ENCODE measurements around the gene ADPRH.
A peak's percentile ranks its signal among the peaks of the same experiment; 100 is the strongest.
"Not testable (repeated sequence)": the region's sequence is repeated elsewhere in the genome, so short reads cannot be mapped to it uniquely, and the experiment has no call there.

Gene ADPRH

DNA sequence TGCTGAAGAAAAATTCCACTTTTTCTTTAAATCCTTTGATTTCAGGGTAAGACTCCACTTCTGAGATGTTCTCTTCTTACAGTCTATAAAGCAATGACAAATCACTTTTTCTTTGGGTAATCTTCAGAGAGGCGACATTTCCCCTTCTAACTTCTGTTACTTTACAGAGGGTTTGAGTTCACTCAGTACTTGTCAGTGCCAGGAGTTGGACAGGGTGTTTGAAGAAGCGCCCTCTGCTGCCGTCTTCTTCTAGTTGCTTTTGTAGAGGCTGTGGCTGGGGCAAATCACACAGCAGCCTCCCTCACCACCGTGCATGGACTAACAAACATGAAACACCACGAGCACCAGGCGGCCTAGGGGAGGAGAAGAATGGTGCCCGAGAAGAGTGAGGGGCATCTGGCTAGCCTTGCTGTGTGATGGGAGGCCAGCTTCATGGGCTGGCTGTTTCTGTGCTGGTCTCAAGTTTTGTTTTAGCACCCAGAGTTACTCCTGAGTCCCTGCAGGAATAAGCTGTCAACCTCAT, 19.8 kb upstream of the ADPRH start, which contains the start of gene CD80:
CD80 (minus strand) TSS at position 174 of the 523 bp plus-strand sequence. CDS start 1,886 bp downstream, outside the sequence.
- no peaks in the 10 kb centered on the region for H3K9me3 ChIP-seq (ENCODE audit: control insufficient read depth, insufficient read depth, low read depth, low read length)
- no peaks in the 10 kb centered on the region for H3K36me3 ChIP-seq (ENCODE audit: control insufficient read depth, insufficient read depth, low read length)
- H3K9ac ChIP-seq (ENCODE audit: low read length): no peak within 1 kb of the TSS
- H3K4me3 ChIP-seq (ENCODE audit: low read depth, low read length): no peak within 1 kb of the TSS
- H3K27me3 ChIP-seq (ENCODE audit: control insufficient read depth, insufficient read depth, low read length): no peaks in the 10 kb centered on the region
- no peak within 1 kb of the TSS for H3K27ac ChIP-seq (ENCODE audit: low read depth, low read length)
- 0 out of 2 replicates have a peak, but pooled peaks cover 5% of the 10 kb centered on the region for H3K4me1 ChIP-seq (ENCODE audit: control insufficient read depth, insufficient read depth, low read length)

- H3K9me3 ChIP-seq (ENCODE audit: control insufficient read depth, insufficient read depth, low read depth, low read length): no peaks in the 10 kb centered on the region
- 0 out of 2 replicates have a peak, but pooled peaks cover 5% of the 10 kb centered on the region for H3K4me1 ChIP-seq (ENCODE audit: control insufficient read depth, insufficient read depth, low read length)
- H3K27me3 ChIP-seq (ENCODE audit: control insufficient read depth, insufficient read depth, low read length): no peaks in the 10 kb centered on the region
- no peak overlapping the region for H3K9ac ChIP-seq (ENCODE audit: low read length)
- H3K4me3 ChIP-seq (ENCODE audit: low read depth, low read length): no peak overlapping the region
- H3K27ac ChIP-seq (ENCODE audit: low read depth, low read length): no peak overlapping the region
- no peaks in the 10 kb centered on the region for H3K36me3 ChIP-seq (ENCODE audit: control insufficient read depth, insufficient read depth, low read length)
Observed at GRCh38 chr3:119560160-119560559, 19.1 kb upstream of the ADPRH start.

DNA sequence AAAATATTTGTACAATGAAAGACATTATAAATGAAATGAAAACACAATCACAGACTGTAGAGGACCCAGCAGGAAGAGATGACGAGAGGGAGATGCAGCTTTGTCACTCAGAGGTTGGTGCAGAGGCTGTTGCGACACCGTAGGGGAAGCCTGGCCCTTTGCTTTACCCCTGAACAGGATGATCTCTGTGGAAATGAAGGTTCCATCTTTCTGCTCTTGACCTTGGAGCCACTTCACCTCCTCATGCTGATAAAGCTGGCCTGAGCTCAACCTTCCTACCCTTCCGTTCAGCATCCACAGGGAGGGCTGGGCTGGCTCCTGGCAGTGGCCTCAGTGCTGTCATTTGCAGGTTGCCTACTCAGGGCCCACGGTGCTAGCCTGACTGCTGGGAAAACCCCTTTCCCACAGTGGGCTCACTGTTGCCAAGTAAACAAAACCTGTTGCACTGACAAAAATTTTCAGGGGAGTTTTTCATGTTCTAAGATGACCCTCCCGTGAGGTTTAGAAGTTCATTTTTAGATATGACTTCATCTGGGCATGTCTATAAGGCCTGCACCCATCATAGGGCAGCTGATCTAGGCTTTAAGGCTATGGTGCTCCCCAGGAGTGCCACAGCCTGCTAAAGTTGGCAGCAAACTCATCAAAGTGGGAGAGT, 16.9 kb upstream of the ADPRH start:
- no peaks in the 10 kb centered on the region for H3K36me3 ChIP-seq (ENCODE audit: control insufficient read depth, insufficient read depth, low read length)
- no peaks in the 10 kb centered on the region for H3K9me3 ChIP-seq (ENCODE audit: control insufficient read depth, insufficient read depth, low read depth, low read length)
- no peaks in the 10 kb centered on the region for H3K27me3 ChIP-seq (ENCODE audit: control insufficient read depth, insufficient read depth, low read length)
- no peak overlapping the region for H3K9ac ChIP-seq (ENCODE audit: low read length)
- no peak overlapping the region for H3K27ac ChIP-seq (ENCODE audit: low read depth, low read length)
- 0 out of 2 replicates have a peak, but pooled peaks cover 5% of the 10 kb centered on the region for H3K4me1 ChIP-seq (ENCODE audit: control insufficient read depth, insufficient read depth, low read length)
- H3K4me3 ChIP-seq (ENCODE audit: low read depth, low read length): no peak overlapping the region

DNA sequence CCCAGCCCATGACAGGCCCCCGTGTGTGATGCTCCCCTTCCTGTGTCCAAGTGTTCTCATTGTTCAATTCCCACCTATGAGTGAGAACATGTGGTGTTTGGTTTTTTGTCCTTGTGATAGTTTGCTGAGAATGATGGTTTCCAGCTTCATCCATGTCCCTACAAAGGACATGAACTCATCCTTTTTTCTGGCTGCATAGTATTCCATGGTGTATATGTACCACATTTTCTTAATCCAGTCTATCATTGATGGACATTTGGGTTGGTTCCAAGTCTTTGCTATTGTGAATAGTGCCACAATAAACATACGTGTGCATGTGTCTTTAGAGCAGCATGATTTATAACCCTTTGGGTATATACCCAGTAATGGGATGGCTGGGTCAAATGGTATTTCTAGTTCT, 16.0 kb upstream of the ADPRH start:
- H3K36me3 ChIP-seq (ENCODE audit: control insufficient read depth, insufficient read depth, low read length); H3K4me1 ChIP-seq (ENCODE audit: control insufficient read depth, insufficient read depth, low read length); H3K4me3 ChIP-seq (ENCODE audit: low read depth, low read length); H3K27me3 ChIP-seq (ENCODE audit: control insufficient read depth, insufficient read depth, low read length); H3K27ac ChIP-seq (ENCODE audit: low read depth, low read length); H3K9me3 ChIP-seq (ENCODE audit: control insufficient read depth, insufficient read depth, low read depth, low read length); H3K9ac ChIP-seq (ENCODE audit: low read length): not testable (repeated sequence)

DNA sequence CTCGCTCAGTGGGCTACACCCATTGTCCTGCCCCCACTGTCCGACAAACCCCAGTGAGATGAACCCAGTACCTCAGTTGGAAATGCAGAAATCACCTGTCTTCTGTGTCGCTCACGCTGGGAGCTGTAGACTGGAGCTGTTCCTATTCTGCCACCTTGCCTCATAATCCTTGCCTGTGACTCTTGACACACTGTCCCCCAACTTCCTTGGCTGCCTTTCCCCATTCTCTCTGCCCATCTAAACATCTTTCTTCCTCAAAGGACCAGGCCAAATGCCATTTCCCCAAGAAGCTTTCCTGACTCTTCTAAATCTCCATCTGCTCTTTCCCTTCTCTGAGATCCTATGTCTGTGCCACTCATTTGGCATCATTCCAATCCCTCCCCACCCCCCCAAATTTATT, 10.1 kb upstream of the ADPRH start:
- Histone ChIP-seq H3K9ac (ENCODE audit: low read length) (no peak overlapping the region), H3K36me3 (ENCODE audit: control insufficient read depth, insufficient read depth, low read length) (no peaks in the 10 kb centered on the region), H3K4me1 (ENCODE audit: control insufficient read depth, insufficient read depth, low read length) (no peaks in the 10 kb centered on the region), H3K27ac (ENCODE audit: low read depth, low read length) (no peak overlapping the region), H3K4me3 (ENCODE audit: low read depth, low read length) (no peak overlapping the region), H3K27me3 (ENCODE audit: control insufficient read depth, insufficient read depth, low read length) (no peaks in the 10 kb centered on the region), H3K9me3 (ENCODE audit: control insufficient read depth, insufficient read depth, low read depth, low read length) (no peaks in the 10 kb centered on the region)

DNA sequence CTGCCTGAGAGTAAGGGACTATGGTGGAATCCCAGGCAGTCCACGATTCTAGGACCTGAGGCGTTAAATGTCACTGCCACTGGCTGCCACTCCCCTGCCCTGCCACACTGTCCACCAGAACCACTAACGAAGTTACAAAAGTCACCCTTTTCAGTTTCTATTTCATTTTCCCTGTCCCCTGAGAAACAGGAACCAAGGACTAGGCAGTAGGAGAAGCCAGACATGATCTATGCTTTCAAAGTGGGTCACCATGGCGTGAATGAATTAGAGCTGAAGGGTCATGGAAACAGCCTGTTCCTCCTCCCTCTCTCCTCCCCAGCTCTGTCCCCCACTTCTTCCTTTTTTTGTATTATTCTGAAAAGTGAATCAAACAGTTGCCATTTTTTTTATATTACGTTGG, 9.1 kb upstream of the ADPRH start:
- Histone ChIP-seq H3K27me3 (ENCODE audit: control insufficient read depth, insufficient read depth, low read length) (no peaks in the 10 kb centered on the region), H3K4me3 (ENCODE audit: low read depth, low read length) (no peak overlapping the region), H3K27ac (ENCODE audit: low read depth, low read length) (no peak overlapping the region), H3K9ac (ENCODE audit: low read length) (no peak overlapping the region), H3K9me3 (ENCODE audit: control insufficient read depth, insufficient read depth, low read depth, low read length) (no peaks in the 10 kb centered on the region), H3K4me1 (ENCODE audit: control insufficient read depth, insufficient read depth, low read length) (no peaks in the 10 kb centered on the region), H3K36me3 (ENCODE audit: control insufficient read depth, insufficient read depth, low read length) (no peaks in the 10 kb centered on the region)

DNA sequence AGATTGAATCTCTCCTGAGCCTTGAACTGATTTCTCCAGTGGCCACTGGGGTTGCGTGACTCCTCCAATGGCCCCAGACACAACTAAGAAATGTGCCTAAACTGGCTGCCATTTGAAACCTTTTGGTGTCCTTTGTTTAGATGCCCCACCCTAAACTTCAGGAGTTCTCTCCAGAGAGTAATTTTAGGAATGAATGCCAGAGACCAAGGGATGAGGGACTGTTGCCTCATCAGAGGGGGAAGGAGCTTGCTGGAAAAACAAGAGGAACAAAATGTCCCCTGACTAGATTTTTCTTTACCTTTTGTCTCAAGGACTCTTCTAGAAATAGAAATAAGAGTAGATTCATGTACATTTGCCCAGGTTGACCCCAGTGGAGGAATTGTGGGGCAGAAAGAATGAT, 8.1 kb upstream of the ADPRH start:
- no peaks in the 10 kb centered on the region for H3K9me3 ChIP-seq (ENCODE audit: control insufficient read depth, insufficient read depth, low read depth, low read length)
- H3K27ac ChIP-seq (ENCODE audit: low read depth, low read length): no peak overlapping the region
- no peak overlapping the region for H3K9ac ChIP-seq (ENCODE audit: low read length)
- H3K4me1 ChIP-seq (ENCODE audit: control insufficient read depth, insufficient read depth, low read length): no peaks in the 10 kb centered on the region
- no peaks in the 10 kb centered on the region for H3K36me3 ChIP-seq (ENCODE audit: control insufficient read depth, insufficient read depth, low read length)
- H3K4me3 ChIP-seq (ENCODE audit: low read depth, low read length): no peak overlapping the region
- no peaks in the 10 kb centered on the region for H3K27me3 ChIP-seq (ENCODE audit: control insufficient read depth, insufficient read depth, low read length)

- H3K27me3 ChIP-seq (ENCODE audit: control insufficient read depth, insufficient read depth, low read length): no peaks in the 10 kb centered on the region
Observed at GRCh38 chr3:119571688-119572087, 7.6 kb upstream of the ADPRH start.

GRCh38 chr3:119575507-119575906, 3.8 kb upstream of the ADPRH start:
- no peaks in the 10 kb centered on the region for H3K9me3 ChIP-seq (ENCODE audit: control insufficient read depth, insufficient read depth, low read depth, low read length)
- no peak overlapping the region for H3K4me3 ChIP-seq (ENCODE audit: low read depth, low read length)
- H3K27ac ChIP-seq (ENCODE audit: low read depth, low read length): no peak overlapping the region
- peaks cover 6% of the 10 kb centered on the region for H3K4me1 ChIP-seq (ENCODE audit: control insufficient read depth, insufficient read depth, low read length)
- H3K27me3 ChIP-seq (ENCODE audit: control insufficient read depth, insufficient read depth, low read length): peaks cover 18% of the 10 kb centered on the region
- H3K36me3 ChIP-seq (ENCODE audit: control insufficient read depth, insufficient read depth, low read length): no peaks in the 10 kb centered on the region
- no peak overlapping the region for H3K9ac ChIP-seq (ENCODE audit: low read length)

More at GRCh38 chr3:119571688-119572087, 7.6 kb upstream of the ADPRH start:
- no peak overlapping the region for H3K27ac ChIP-seq (ENCODE audit: low read depth, low read length)
- H3K4me3 ChIP-seq (ENCODE audit: low read depth, low read length): no peak overlapping the region
- H3K9me3 ChIP-seq (ENCODE audit: control insufficient read depth, insufficient read depth, low read depth, low read length): no peaks in the 10 kb centered on the region
- no peaks in the 10 kb centered on the region for H3K36me3 ChIP-seq (ENCODE audit: control insufficient read depth, insufficient read depth, low read length)
- H3K9ac ChIP-seq (ENCODE audit: low read length): no peak overlapping the region
- H3K4me1 ChIP-seq (ENCODE audit: control insufficient read depth, insufficient read depth, low read length): no peaks in the 10 kb centered on the region

DNA sequence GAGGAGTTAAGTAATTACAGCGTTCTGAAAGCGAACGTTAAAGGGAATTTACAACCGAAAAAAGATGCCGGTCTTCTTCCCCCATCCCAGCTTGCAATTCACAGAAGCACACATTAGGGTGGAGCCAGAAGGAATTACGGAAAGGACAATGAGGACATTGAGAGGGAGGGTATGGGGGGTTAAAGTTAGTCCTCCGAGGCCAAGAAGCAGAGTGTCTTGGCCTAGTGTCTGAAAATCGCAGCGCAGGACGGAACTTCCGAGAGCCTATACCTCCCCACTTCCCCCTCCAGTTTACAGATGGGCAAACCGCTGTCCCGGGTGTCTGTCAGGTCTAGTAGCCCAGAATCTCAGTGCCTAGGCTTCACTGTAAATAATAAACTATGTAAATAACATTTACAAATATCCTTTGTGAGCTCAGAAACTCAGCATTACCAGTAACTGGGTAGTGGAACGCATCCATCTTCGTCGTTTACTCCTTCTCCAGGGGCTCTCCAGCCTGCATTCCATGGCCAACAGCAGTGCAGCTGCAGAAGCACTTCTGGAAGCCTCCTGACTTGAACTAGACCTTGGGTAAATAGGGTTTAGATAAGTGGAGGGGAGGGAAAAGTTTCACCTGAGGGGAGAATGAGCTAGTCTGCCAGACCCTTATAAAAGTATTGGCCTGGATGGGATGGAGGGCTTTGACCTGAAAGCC, 922 bp downstream of the ADPRH start:
- Histone ChIP-seq H3K9ac (ENCODE audit: low read length) (peak overlapping the region; percentile 82), H3K27me3 (ENCODE audit: control insufficient read depth, insufficient read depth, low read length) (peaks cover 18% of the 10 kb centered on the region), H3K4me1 (ENCODE audit: control insufficient read depth, insufficient read depth, low read length) (peaks cover 6% of the 10 kb centered on the region), H3K36me3 (ENCODE audit: control insufficient read depth, insufficient read depth, low read length) (no peaks in the 10 kb centered on the region), H3K27ac (ENCODE audit: low read depth, low read length) (peak overlapping the region; percentile 64; the same call in 1 of the 2 replicates), H3K4me3 (ENCODE audit: low read depth, low read length) (peak overlapping the region; percentile 82), H3K9me3 (ENCODE audit: control insufficient read depth, insufficient read depth, low read depth, low read length) (no peaks in the 10 kb centered on the region)

GRCh38 chr3:119582178-119582577, 2.9 kb downstream of the ADPRH start:
- Histone ChIP-seq H3K4me3 (ENCODE audit: low read depth, low read length) (no peak overlapping the region), H3K36me3 (ENCODE audit: control insufficient read depth, insufficient read depth, low read length) (no peaks in the 10 kb centered on the region), H3K4me1 (ENCODE audit: control insufficient read depth, insufficient read depth, low read length) (peaks cover 6% of the 10 kb centered on the region), H3K27ac (ENCODE audit: low read depth, low read length) (no peak overlapping the region), H3K9me3 (ENCODE audit: control insufficient read depth, insufficient read depth, low read depth, low read length) (no peaks in the 10 kb centered on the region), H3K27me3 (ENCODE audit: control insufficient read depth, insufficient read depth, low read length) (peaks cover 18% of the 10 kb centered on the region), H3K9ac (ENCODE audit: low read length) (no peak overlapping the region)

Measured in HUES6 (cell line).